HK-2 (cell line): ENCODE data around the gene LAIR2.

Experiments
- DNase-seq: peaks from one replicate; pipeline ENCODE4 v3.0.0-alpha.2; 2018; ENCODE audit not compliant: unreplicated experiment

Gene LAIR2

DNA sequence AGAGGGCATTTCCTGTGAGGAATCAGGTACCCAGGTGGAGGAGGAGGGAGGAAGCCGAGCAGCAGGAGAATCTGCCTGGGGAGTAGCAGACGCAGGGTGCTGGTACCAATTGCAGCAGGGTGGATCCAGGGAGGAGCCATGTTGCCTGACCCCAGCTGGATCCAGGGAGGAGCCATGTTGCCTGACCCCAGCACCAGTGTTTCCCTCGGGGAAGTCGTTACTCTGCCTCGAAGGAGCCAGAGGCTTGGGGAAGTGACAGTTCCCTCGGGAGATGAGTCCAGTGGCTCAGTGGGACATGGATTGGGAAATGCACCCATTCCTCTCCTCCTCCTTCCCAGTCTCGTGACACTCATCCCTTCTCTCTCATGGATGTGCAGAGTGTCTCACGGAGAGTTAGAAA is 31.5 kb downstream of the LAIR2 start:
- DNase-seq, result no peak

DNA sequence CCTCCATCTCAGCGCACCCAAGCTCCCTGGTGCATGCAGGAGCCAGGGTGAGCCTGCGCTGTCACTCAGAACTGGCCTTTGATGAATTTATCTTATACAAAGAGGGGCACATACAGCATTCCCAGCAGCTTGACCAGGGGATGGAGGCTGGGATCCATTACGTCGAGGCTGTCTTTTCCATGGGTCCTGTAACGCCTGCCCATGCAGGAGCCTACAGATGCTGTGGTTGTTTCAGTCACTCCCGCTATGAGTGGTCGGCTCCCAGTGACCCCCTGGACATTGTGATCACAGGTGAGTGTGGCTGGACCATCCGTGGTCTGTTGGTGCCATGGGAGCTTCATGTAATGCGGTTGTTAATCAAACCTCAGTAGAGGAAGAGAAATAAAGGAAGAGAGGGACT is 33.0 kb downstream of the LAIR2 start:
- no peak for DNase-seq

DNA sequence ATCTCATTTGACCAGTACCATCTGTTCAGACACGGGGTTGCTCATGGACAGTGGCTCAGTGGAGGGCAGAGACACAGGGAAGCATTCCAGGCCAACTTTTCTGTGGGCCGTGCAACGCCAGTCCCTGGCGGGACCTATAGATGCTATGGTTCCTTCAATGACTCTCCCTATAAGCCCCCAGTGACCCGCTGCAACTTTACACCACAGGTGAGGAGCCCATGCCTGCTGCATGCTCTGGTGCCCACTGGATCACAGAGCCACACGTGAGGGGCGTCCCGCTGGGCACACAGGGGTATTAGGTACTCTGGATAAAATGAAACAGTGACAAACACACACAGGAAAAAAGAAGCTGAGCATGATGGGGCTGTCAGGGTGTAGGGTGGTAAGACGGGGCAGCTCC is 34.3 kb downstream of the LAIR2 start:
- no peak for DNase-seq

DNA sequence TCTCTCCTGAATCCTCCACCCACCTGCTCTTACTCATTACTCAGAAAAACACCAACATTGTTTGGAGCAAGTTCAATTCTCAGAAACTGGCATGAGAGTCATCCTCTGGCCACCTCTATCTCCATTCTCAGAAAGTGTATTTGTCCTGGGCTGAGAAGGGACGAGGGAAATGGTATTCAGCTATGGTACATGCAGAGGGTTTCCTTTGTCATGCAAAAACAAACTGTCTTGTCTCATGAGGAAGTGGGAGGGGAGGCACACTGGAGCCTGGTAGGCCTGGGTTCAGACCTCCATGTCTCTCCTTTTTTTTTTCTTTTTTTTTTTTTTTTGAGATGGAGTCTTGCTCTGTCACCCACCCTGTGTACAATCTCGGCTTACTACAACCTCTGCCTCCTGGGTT is 39.1 kb downstream of the LAIR2 start:
- no peak for DNase-seq

DNA sequence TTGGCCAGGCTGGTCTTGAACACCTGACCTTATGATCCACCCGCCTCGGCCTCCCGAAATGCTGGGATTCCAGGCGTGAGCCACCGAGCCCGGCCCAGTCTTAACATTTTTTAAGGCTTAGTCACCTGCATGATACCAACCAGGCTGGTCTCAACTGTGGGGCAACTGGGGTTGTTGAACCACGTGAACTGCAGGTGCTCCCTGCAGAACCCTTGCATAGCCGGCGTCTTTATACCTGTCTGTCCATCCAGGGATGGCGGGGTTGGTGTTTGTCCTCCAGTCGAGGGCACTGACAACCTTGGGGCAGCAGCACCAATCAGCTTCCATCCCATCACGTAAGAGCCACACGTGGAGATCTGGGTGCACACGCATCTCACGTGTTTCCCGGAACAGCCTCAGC is 46.2 kb downstream of the LAIR2 start:
- no peak for DNase-seq

DNA sequence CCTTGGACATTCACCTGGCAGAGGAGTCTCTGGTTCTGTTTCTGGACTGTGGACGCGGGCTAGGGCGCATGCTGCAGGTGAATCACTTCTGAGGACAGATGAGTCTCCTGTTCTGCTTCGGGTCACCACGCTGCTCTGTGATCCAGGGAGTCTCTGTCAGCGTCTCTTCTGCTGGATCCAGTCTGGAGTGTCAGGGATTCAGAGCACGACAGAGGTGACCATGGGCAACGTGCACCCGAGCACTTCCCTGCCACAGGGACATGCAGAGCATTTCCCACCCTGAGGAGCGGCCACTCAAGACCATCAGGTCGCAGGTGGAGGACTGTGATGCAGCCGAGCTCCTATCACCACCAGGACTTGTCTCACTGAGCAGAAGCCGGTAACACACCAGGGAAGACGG is 46.6 kb downstream of the LAIR2 start:
- DNase-seq, result no peak

DNA sequence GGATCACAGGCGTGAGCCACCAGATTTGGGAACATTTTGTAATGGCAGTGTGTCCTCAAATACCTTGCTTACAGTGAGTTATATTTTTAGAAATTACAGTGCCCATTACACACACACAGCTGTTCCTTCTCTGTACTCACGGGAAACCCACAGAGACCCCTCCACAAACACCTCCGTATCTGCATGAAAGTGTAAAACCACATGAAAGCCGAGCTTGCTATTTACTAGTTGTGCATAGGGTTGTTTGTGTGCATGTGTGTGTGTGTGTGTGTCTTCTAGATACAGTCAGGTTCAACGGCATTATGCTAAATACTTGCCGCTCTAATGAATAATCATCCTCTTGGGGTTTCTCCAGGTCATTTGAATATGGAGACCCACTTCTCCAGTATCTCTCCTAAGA is 48.7 kb downstream of the LAIR2 start:
- DNase-seq, result no peak

DNA sequence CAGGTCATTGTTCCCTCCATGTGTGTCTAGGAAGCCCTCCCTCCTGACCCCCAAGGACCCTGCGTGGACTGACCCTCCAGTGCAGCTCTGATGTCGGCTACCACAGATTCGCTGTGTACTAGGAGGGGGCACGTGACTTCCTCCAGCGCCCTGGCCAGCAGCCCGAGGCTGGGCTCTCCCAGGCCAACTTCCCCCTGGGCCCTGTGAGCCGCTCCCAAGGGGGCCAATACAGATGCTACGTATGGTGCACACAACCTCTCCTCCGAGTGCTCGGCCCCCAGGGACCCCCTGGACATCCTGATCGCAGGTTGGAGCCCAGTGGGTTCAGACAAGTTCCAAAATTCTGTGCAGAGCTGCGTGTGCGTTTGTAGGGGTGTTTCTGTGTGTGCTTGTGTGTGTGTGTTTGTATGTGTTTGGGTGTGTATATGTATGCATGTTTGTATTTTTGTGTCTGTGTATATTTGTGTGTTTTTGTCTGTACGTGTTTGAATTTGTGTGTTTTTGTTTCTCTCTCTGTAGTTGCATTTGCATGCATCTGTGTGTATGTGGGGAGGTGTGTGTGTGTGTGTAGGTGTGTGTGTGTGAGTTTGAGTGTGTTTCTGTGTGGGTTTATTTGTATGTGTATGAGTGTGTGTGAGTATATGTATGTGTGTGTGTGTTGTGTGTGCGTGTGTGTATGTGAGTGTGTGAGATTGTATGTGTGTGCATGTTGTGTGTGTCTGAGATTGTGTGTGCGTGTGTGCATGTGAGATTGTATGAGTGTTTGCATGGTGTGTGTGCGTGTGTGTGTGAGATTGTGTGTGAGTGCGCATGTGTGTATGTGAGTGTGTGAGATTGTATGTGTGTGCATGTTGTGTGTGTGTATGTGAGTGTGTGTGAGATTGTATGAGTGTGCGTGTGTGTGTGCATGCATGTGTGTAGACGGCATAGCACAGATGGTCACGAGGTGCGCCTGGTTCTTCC is 49.6 kb downstream of the LAIR2 start:
- no peak for DNase-seq

DNA sequence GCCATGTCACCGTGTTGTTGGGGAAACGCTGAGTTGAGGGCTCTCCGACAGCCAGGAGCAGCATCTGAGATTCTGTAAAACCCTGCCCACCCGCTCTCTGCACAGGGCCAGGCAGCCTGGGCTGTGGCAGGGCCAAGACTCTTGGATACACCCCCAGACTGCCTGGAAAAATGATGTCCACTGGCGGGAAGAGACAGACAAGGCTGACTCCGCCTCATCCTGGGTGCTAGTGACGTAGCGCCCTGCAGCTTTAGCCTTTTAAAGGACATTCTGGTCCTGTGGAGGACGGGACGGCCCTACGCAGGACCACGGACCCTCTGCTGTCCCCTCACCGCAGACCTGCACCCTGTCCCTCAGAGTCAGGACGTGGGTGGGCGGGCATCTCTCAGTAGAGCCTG is 50.3 kb downstream of the LAIR2 start:
- no peak for DNase-seq

DNA sequence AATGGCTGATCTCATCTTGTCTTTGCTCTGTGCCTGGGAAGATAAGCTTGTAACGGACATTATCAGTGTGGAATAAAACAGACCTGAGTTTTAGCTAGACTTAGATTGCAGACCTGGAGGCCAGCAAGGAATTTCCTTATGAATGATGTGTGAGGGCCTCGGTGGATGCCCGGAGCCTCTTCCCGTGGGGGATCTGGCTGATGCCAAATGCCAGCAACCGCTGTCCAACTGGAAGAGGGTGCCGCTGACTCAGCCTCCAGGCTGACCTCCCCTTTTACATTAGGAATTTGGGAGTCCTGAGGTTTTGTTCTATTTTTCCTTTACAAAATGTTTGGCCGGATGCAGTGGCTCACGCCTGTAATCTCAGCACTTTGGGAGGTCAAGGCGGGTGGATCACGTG is 51.4 kb downstream of the LAIR2 start:
- no peak for DNase-seq

DNA sequence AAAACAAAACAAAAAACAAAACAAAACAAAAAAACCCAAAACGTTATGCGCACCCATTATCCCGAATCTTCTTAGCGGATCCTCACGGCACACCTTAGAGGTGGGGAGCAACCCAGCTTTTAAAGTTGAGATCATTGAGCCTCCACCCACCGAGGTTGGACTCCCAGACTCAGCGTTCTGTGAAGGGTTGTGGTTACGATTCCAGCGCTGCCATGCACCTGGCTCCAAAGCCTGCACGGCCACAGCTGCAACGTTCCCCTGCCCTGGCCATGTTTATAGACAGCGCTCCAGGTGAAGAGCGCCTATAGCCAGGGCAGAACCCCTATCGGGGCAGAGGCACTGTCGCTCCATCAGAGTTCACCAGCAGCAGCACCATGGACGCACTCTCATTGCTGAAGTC is 52.3 kb downstream of the LAIR2 start:
- no peak for DNase-seq

DNA sequence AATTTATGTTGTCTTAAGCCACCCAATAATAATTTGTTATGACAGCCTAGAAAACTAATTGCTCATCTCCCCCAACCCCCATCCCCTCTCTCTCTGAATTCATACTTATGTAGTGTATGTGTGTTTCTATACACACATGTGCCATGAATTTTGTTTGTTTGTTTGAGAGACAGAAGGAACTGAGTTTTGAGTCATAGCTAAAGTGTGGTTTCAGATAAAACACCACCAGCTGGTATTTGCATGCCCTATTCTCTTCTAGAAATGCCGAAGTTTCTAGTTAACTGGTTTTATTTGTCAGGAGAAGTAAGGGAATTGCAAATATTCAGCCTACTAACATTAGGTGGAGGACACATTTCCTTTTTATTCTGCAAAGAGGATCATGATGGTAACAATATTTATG is 53.6 kb downstream of the LAIR2 start:
- no peak for DNase-seq

DNA sequence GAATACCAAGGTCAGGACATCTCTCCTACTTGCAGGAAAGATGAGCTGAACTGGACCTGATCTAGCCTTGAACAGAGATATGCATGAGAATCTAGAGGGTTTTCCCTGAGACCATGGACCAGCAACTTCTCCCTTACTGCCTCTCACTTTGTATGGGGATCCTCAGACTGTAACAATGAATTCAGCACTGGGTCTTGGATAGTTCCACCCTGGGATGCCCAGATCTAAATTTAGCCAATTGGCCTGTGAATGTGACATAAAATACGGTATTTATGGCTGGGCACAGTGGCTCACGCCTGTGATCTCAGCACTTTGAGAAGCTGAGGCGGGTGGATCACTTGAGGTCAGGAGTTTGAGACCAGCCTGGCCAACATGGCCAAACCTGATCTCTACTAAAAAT is 55.7 kb downstream of the LAIR2 start:
- DNase-seq, result no peak
